Stimulated activated CD8-positive, alpha-beta memory T cell treated with anti-CD3 and anti-CD28 coated beads, Interleukin-4, amount 100 ng/mL, for 4 hours (primary cell): Measurements from ENCODE around the gene PYGL.
"Not testable (repeated sequence)": the region's sequence is repeated elsewhere in the genome, so short reads cannot be mapped to it uniquely, and the experiment has no call there.

Experiments
- DNase-seq, 2 donors: peaks; one replicate each; pipeline ENCODE4 v3.0.0-alpha.2; 2020; ENCODE audit warnings: low read depth in 2 of 2, low spot score in 1 of 2

The PYGL gene

DNA sequence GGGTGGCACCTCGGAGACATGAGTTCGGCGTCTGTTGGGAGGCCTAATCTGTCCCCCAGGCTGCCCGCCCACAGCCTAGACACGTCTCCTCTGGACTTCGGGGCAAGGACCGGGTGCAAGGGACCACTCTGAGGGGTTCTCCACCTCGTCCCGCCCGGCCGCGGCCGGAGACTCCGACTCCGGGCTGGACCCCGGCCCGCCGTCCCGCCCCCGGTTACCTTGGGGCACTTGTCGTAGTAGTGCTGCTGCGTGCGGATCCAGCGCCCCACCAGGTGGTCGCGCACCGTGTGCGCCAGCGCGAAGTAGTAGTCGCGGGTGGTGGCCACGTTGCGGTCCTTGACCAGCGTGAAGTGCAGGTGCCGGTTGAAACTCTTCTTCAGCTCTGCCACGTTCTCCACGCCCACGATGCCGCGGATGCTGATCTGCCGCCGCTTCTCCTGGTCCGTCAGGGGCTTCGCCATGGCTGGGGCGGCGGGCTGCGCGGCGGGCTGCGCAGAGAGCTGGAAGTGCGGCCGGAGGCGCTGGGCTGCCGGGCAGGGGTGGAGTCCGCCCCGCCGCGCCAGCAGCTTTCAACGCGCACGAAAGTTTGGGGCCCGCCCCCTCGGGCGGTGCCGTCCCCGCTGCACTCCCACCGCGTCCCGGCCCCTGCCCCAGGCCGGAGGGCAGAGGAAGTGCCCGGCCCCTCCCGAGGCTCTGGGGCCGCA lies at the start of gene PYGL:
PYGL (minus strand) TSS at position 541 of the 704 bp plus-strand sequence; CDS start at position 461, 80 bp downstream.
- no peak for DNase-seq

- DNase-seq, result no peak
These were observed 41.6 kb upstream of the PYGL start for GRCh38 chr14:50985859-50986331.

DNA sequence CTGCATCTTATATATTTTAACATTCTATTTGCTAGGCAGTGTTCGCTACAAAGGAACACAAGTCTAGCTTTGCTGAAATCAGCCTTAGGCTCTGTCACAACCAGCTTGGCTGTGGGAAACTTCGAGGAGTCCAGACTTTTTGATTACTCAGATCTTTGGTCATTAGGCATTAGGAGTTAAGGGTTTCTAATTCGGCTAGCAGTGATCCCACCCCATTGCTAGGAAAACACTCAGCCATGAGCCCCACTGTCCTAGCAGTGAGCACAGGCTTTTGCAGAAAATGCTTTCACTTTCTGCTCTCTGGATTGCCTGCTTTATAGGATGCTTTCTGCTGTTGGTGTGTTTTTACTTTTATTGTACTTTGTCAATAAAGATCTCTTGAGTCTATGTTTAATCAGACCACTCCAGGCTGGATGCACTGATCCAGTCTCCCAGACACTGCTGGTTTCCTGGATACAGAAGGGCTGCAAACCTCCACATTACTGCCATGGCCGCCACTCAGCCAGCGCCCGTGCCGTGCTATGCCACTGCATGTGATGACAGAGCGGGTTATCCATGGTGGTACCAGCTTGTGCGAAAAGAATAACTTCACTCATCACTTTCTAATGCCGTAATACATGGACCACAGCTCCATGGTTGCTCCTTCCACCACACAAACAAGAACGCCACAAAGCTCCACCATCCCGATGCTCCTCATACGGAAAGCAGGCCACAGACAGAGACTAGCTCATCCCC lies 41.0 kb upstream of the PYGL start:
- DNase-seq, result no peak

GRCh38 chr14:50984036-50984710 lies 39.9 kb upstream of the PYGL start:
- no peak for DNase-seq

DNA sequence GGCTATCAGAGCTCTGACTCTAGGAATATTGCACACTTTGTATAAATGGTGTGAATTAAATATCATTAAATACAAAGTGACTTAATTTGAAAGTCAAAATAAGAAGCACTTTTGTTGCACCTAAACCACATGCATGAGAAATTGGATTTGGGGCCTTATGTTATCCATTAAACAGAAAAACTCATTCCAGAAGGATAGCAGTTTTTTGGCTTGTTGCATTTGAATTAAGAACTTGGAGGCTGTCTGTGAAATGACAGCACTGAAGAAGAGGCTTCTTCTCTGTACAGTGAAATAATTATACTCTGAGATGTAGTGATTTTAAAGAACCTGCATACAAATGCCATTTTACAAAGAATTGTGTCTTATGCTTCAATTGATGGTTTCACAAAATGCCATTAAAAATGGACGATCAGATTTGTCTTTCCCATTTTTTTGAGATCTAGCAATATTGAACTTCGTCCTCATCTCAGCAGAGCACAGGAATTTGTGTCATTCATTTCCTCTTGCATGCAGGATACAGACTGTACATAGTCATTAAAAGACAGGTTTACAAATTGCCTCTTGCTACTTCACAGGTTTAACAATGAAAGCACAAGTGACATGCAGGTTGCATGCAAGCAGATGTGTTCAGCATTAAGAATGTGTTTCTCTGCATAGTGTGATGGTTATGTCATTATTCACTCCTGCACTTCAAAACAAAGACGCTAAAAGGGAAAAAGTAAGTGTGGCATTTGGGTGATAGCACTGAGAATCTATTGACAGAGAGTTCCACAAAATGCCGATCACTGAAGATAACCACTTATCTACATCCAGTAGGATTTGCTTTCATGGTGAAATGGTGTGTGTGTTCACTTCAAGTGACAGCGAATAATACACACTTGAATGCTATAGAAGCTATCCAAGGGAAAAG lies 35.9 kb upstream of the PYGL start:
- no peak for DNase-seq

- DNase-seq, result no peak
These were observed 34.6 kb upstream of the PYGL start for GRCh38 chr14:50978888-50979287.

GRCh38 chr14:50978529-50978871 lies 34.2 kb upstream of the PYGL start:
- no peak for DNase-seq

GRCh38 chr14:50977863-50978528 lies 33.7 kb upstream of the PYGL start:
- DNase-seq, result no peak

- DNase-seq, result no peak
These were observed 29.8 kb upstream of the PYGL start for GRCh38 chr14:50974118-50974517.

DNA sequence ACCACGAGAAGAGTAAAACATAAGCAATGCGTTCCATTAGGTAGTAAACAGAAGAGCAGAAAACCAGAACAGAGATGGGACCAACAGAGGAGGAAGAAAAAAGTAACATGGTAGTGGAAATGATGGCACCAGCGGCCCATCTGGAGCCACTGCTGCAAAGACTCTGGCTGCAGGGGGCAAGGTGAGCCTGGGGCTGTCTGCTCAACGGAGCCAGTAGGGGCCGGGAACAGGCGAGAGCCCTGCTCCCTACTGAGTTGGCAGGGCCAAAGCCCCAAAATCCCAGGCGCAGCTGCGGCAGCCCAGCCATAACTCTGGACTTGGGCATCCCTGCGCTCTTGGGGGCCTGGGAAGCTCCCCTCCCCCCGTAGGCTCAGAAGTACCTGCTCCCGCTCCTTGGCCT lies 28.5 kb upstream of the PYGL start:
- no peak for DNase-seq

DNA sequence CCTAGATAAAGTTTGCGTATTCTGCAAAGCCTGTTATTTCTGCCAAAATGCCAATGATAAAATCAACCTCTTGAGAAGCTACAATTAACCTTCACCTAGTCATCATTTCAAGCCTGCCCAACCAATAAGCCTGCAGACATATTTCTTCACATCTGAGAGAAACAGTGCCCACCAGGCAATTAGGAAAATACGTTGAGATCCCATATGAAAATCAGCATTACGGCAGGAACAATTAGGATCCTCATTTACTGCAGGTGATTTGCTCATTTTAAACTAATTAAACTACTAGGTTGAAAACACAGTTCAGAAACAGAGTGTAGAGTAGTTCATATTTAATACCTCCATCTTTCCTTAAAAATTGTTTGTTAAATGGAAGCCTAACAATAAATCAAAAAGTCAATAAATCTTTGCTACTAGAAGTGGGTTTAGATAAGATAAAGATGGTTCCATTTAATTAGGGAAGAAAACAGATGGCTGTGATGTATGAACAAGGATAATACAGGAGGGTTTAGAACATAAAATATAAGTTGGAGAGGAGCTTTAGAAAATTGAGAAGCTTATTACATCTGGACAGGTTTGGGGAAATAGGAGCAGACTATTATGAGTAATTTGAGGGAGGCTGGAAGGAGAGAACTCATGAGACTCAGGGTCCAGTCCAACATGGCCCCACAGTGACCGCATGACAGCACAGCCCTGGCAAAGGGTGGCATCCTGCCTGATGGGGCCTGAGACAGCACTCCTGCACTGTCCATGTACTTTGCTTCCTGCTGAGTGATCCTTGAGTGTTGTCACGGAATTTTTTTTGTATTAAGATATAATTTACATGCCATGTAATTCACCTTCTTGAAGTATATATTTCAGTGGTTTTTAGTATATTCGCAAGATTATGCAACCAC lies 26.9 kb upstream of the PYGL start:
- no peak for DNase-seq

- DNase-seq, result no peak
These were observed 23.5 kb upstream of the PYGL start for GRCh38 chr14:50967790-50968189.

GRCh38 chr14:50967103-50967502 lies 22.8 kb upstream of the PYGL start:
- DNase-seq, result no peak

- no peak for DNase-seq
These were observed 20.6 kb upstream of the PYGL start for GRCh38 chr14:50964683-50965390.

- DNase-seq, result no peak
These were observed 19.6 kb upstream of the PYGL start for GRCh38 chr14:50963919-50964318.

DNA sequence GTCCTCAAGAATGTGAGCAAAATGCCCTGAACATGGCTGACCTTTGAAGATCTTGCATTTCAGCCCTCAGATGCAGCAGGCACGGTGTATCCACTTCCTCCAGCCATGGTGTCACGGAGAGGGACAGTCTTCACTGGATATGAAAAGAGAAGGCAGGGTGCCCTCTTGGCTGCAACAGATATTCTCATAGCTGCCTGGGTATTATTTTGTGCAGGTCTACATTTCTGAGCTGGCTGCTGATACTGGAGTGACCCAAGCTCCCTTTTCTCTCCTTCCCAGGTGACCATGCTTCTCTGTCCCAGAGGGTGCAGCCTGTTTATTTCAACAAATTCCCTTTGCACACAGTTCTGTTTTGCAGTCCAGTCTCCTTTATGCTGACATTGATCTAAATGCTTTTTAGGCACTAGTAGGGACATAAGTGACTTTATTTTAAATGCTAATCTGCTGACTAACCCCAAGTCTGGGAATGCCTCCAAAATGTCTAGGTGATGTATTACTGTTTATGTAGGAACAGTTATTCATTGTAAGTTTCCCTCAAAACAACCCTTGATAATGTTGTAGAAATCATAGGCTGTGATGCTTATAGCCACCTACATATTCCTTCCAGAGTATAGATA lies 17.4 kb upstream of the PYGL start:
- no peak for DNase-seq

DNA sequence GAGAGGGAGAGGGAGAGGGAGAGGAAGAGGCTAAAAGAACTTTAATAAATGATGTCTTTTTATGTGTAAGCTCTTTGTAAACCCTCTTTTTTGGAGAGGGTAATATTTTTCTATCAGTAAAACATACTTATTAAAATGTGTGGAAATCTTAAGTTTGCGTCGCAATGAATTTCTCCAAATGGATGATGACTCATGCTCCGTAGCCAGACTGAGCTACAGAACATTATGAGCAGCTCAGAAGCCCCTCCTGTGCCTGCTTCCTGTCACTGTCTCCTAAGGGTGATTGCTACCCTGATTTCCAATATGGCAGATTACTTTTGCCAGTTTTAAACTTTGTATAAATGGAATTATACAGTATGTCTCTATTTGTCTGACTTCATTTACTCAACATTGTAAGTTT lies 13.0 kb upstream of the PYGL start:
- DNase-seq, result no peak

- not testable (repeated sequence) for DNase-seq
These were observed 12.1 kb upstream of the PYGL start for GRCh38 chr14:50956421-50956820.
